OCI-M2 (cell line): ENCODE data around the gene CYP3A4.
"Not testable (repeated sequence)": the region's sequence is repeated elsewhere in the genome, so short reads cannot be mapped to it uniquely, and the experiment has no call there.

Experiments used
- DNase-seq: peaks from one replicate; lab custom pipeline; 2025; ENCODE audit not compliant: unreplicated experiment; lab: John Stamatoyannopoulos, UW

The CYP3A4 gene

GRCh38 chr7:99793443-99793842 lies 9.5 kb upstream of the CYP3A4 start:
- DNase-seq: no peak

GRCh38 chr7:99792967-99793366 lies 9.0 kb upstream of the CYP3A4 start:
- DNase-seq: no peak

- DNase-seq: no peak
Observed at GRCh38 chr7:99791667-99792369, 7.8 kb upstream of the CYP3A4 start.

- no peak for DNase-seq
Observed at GRCh38 chr7:99791021-99791420, 7.0 kb upstream of the CYP3A4 start.

GRCh38 chr7:99790407-99790806 lies 6.4 kb upstream of the CYP3A4 start:
- no peak for DNase-seq

GRCh38 chr7:99789441-99790070 lies 5.6 kb upstream of the CYP3A4 start:
- no peak for DNase-seq

- DNase-seq: no peak
Observed at GRCh38 chr7:99788554-99788953, 4.6 kb upstream of the CYP3A4 start.

GRCh38 chr7:99786726-99787335 lies 2.8 kb upstream of the CYP3A4 start:
- no peak for DNase-seq

- DNase-seq: not testable (repeated sequence)
Observed at GRCh38 chr7:99785654-99786053, 1.7 kb upstream of the CYP3A4 start.

- DNase-seq: no peak
Observed at GRCh38 chr7:99782012-99782953, 1.7 kb downstream of the CYP3A4 start.

GRCh38 chr7:99780588-99780987 lies 3.4 kb downstream of the CYP3A4 start:
- DNase-seq: no peak

GRCh38 chr7:99779949-99780348 lies 4.0 kb downstream of the CYP3A4 start:
- DNase-seq: no peak

GRCh38 chr7:99778880-99779279 lies 5.1 kb downstream of the CYP3A4 start:
- DNase-seq: no peak

GRCh38 chr7:99773395-99773794 lies 10.6 kb downstream of the CYP3A4 start:
- DNase-seq: not testable (repeated sequence)

- no peak for DNase-seq
Observed at GRCh38 chr7:99772565-99772964, 11.4 kb downstream of the CYP3A4 start.

- not testable (repeated sequence) for DNase-seq
Observed at GRCh38 chr7:99769494-99769893, 14.5 kb downstream of the CYP3A4 start.

GRCh38 chr7:99768471-99768870 lies 15.5 kb downstream of the CYP3A4 start:
- DNase-seq: no peak

GRCh38 chr7:99767662-99768061 lies 16.3 kb downstream of the CYP3A4 start:
- no peak for DNase-seq

GRCh38 chr7:99766484-99767099 lies 17.4 kb downstream of the CYP3A4 start:
- no peak for DNase-seq

GRCh38 chr7:99764478-99764877 lies 19.5 kb downstream of the CYP3A4 start:
- DNase-seq: no peak
